HCT116 (cell line): ENCODE results near the gene MAP3K6. TPM values are rescaled to one million over a fixed set of nuclear protein-coding genes. Genes with fewer than 3 reads are reported as not detected.

Experiments used
- ATAC-seq: fragments of 200-7000 bp; cut with Tn5 transposase; 2 replicates; pipeline ENCODE4 v1.9.1; 2020; ENCODE audit warnings: mild to moderate bottlenecking, moderate library complexity
- BruUV-seq: library from RNA; stranded (reverse); fragments of 400-500 nt; replicated peaks from 2 replicates; lab custom pipeline; 2021; lab: Mats Ljungman, UMichigan
- CTCF ChIA-PET: fragments of 300-600 bp; sonication (Branson Sonifier 250); formaldehyde crosslinking; loops from one replicate; lab custom pipeline; 2021; ENCODE audit warnings: antibody characterized with exemption; lab: Charles Lee
- POLR2A ChIA-PET: fragments of 300-600, 350-600 bp; sonication (Branson Sonifier 250); formaldehyde crosslinking; loops from one replicate; lab custom pipeline; 2021; ENCODE audit warnings: antibody characterized with exemption; lab: Charles Lee
- RAD21 ChIA-PET, 2 experiments: fragments of 300-600 bp; sonication (Branson Sonifier 250); formaldehyde crosslinking; loops; one replicate each; lab custom pipeline; 2023; ENCODE audit warnings: low total read pairs in 2 of 2; ENCODE audit not compliant: uncharacterized antibody in 2 of 2, unreplicated experiment in 2 of 2, low non-redundant PET in 1 of 2; lab: Charles Lee
- DNase-seq: peaks from one replicate; pipeline ENCODE4 v3.0.0-alpha.2; 2010; ENCODE audit warnings: low read depth, low spot score
- H2AFZ ChIP-seq: fragments of 200-600 bp; shearing (Covaris generic), sonication (generic); 2 replicates; pipeline ENCODE4 v1.6.1; 2017; ENCODE audit warnings: low read depth, mixed run types, mixed read lengths, antibody characterized with exemption, low read length; ENCODE audit not compliant: poor library complexity, severe bottlenecking
- H3K27ac ChIP-seq: 2 replicates; pipeline ENCODE4 v1.5.1; 2012; ENCODE audit warnings: low read depth, low read length
- H3K27me3 ChIP-seq: fragments of 200-600 bp; sonication (generic); 2 replicates; pipeline ENCODE4 v1.6.1; 2016; ENCODE audit warnings: mixed run types, low read length, mixed read lengths; ENCODE audit not compliant: insufficient read depth
- H3K36me3 ChIP-seq, 2 experiments: fragments of 200-500 bp in 1 of 2; fragments of 200-600 bp in 1 of 2; sonication (Bioruptor generic) in 1 of 2; sonication (generic) in 1 of 2; 2 replicates each; pipeline versions ENCODE4 v1.5.1 to v1.6.1; 2014 to 2016; ENCODE audit warnings: low read length in 2 of 2, inconsistent platforms in 1 of 2, mixed read lengths in 1 of 2, mixed run types in 1 of 2; ENCODE audit not compliant: insufficient read depth in 2 of 2, control insufficient read depth in 1 of 2
- H3K4me1 ChIP-seq, 2 experiments: fragments of 200-600 bp in 1 of 2; sonication (generic) in 1 of 2; 2 replicates each; pipeline versions ENCODE4 v1.5.1 to v1.6.1; 2012 to 2017; ENCODE audit warnings: low read length in 2 of 2, inconsistent platforms in 1 of 2, mild to moderate bottlenecking in 1 of 2, mixed read lengths in 1 of 2, mixed run types in 1 of 2, moderate library complexity in 1 of 2; ENCODE audit not compliant: insufficient read depth in 2 of 2, control insufficient read depth in 1 of 2
- H3K4me2 ChIP-seq: fragments of 200-600 bp; sonication (generic); 2 replicates; pipeline ENCODE4 v1.6.1; 2017; ENCODE audit warnings: mixed run types, low read length, mixed read lengths
- H3K4me3 ChIP-seq, 2 experiments: fragments of 200-600 bp in 1 of 2; sonication (generic) in 1 of 2; replicated peaks in 1 of 2; 2 replicates each; pipeline ENCODE4 v1.5.1; 2011 to 2016; ENCODE audit warnings: low read length in 2 of 2, control low read depth in 1 of 2, low read depth in 1 of 2, mild to moderate bottlenecking in 1 of 2, mixed read lengths in 1 of 2, mixed run types in 1 of 2
- H3K79me2 ChIP-seq: fragments of 200-600 bp; sonication (generic); 2 replicates; pipeline ENCODE4 v1.6.1; 2017; ENCODE audit warnings: mild to moderate bottlenecking, mixed run types, low read length, moderate library complexity, mixed read lengths; ENCODE audit not compliant: insufficient read depth
- H3K9ac ChIP-seq: fragments of 200-600 bp; sonication (generic); 2 replicates; pipeline ENCODE4 v1.6.1; 2016; ENCODE audit warnings: low read length, mixed read lengths
- H3K9me2 ChIP-seq: fragments of 200-600 bp; sonication (generic), shearing (Covaris generic); 2 replicates; pipeline ENCODE4 v1.6.1; 2017; ENCODE audit warnings: mixed run types, mild to moderate bottlenecking, moderate library complexity; ENCODE audit not compliant: insufficient read depth
- H3K9me3 ChIP-seq, 2 experiments: fragments of 200-500 bp in 1 of 2; fragments of 200-600 bp in 1 of 2; sonication (Bioruptor generic) in 1 of 2; sonication (generic) in 1 of 2; 2 replicates each; pipeline ENCODE4 v1.6.1; 2014 to 2017; ENCODE audit warnings: low read length in 2 of 2, mixed read lengths in 2 of 2, inconsistent platforms in 1 of 2, low read depth in 1 of 2, mild to moderate bottlenecking in 1 of 2, mixed run types in 1 of 2, moderate library complexity in 1 of 2; ENCODE audit not compliant: control insufficient read depth in 1 of 2, insufficient read depth in 1 of 2
- H4K20me1 ChIP-seq: fragments of 200-600 bp; sonication (generic), shearing (Covaris generic); 2 replicates; pipeline ENCODE4 v1.6.1; 2017; ENCODE audit warnings: mixed run types, mild to moderate bottlenecking, moderate library complexity; ENCODE audit not compliant: insufficient read depth
- ATF3 ChIP-seq: IDR thresholded peaks from 2 replicates; pipeline ENCODE4 v1.6.1; 2012
- CBX3 ChIP-seq: IDR thresholded peaks from 2 replicates; pipeline ENCODE4 v1.6.1; 2012; ENCODE audit warnings: low read depth
- CEBPB ChIP-seq: IDR thresholded peaks from 2 replicates; pipeline ENCODE4 v1.6.1; 2012; ENCODE audit warnings: low read depth
- EGR1 ChIP-seq: IDR thresholded peaks from 2 replicates; pipeline ENCODE4 v1.6.1; 2012; ENCODE audit warnings: low read depth
- ELF1 ChIP-seq: IDR thresholded peaks from 2 replicates; pipeline ENCODE4 v1.6.1; 2012; ENCODE audit warnings: low read depth, borderline replicate concordance
- EZH2phosphoT487 ChIP-seq: fragments of 200-600 bp; IDR thresholded peaks from 2 replicates; pipeline ENCODE4 v1.6.1; 2018; ENCODE audit warnings: antibody characterized with exemption, borderline replicate concordance
- FOSL1 ChIP-seq: IDR thresholded peaks from 2 replicates; pipeline ENCODE4 v1.6.1; 2012; ENCODE audit warnings: low read depth
- JUND ChIP-seq: IDR thresholded peaks from 2 replicates; pipeline ENCODE4 v1.6.1; 2012
- MAX ChIP-seq: IDR thresholded peaks from 2 replicates; pipeline ENCODE4 v1.6.1; 2012
- POLR2A ChIP-seq: IDR thresholded peaks from 2 replicates; pipeline ENCODE4 v1.7.0; 2011; ENCODE audit warnings: borderline replicate concordance; ENCODE audit not compliant: insufficient read depth, insufficient read length; ENCODE audit errors: extremely low read depth
- RAD21 ChIP-seq: IDR thresholded peaks from 2 replicates; pipeline ENCODE4 v1.6.1; 2012; ENCODE audit warnings: low read depth, mild to moderate bottlenecking
- SIN3A ChIP-seq: IDR thresholded peaks from 2 replicates; pipeline ENCODE4 v1.6.1; 2012; ENCODE audit warnings: low read depth
- SP1 ChIP-seq: IDR thresholded peaks from 2 replicates; pipeline ENCODE4 v1.6.1; 2012; ENCODE audit warnings: low read depth
- SRF ChIP-seq: IDR thresholded peaks from 2 replicates; pipeline ENCODE4 v1.6.1; 2012; ENCODE audit warnings: low read depth
- TCF7L2 ChIP-seq: IDR thresholded peaks from 2 replicates; pipeline ENCODE4 v1.7.0; 2011; ENCODE audit warnings: borderline replicate concordance, inconsistent platforms; ENCODE audit not compliant: insufficient read depth, insufficient read length; ENCODE audit errors: extremely low read depth
- ZNF274 ChIP-seq: fragments of 200-500 bp; sonication (Bioruptor generic); IDR thresholded peaks from 2 replicates; pipeline ENCODE4 v1.6.1; 2014; ENCODE audit warnings: mild to moderate bottlenecking, low read depth, low read length, inconsistent platforms
- intact Hi-C: fragments of 100-400 bp; cut with micrococcal nuclease; formaldehyde crosslinking; loops from 2 replicates; pipeline ENCODE4 v1.10.0; 2022
- total RNA-seq: library from RNA; stranded (reverse); gene quantifications from one replicate; pipeline ENCODE4 v1.2.1, GENCODE V29; 2021; ENCODE audit not compliant: unreplicated experiment

Gene MAP3K6
- total RNA-seq, 1 experiment from 2014 or later = 30.2 TPM

- no peaks in the 10 kb centered on the region for H3K9me2 ChIP-seq
- no peaks in the 10 kb centered on the region for H3K27me3 ChIP-seq
- peaks cover 43 to 79% of the 10 kb centered on the region in 2 experiments for H3K4me1 ChIP-seq
- H3K4me2 ChIP-seq = peak overlapping the region; percentile 95
- ChIA-PET POLR2A (interaction anchor here (1.1 to 2.8 kb wide), 4 partner anchors 9 to 23 kb away, joined by 3 to 10 read pairs (median 4); partner anchors contain the start of gene MAP3K6), RAD21 (no interaction called here), CTCF (interaction anchor here (0.7 to 2.2 kb wide), 3 partner anchors 11 to 44 kb away, joined by 3 to 7 read pairs (median 4); no protein-coding TSS in a partner anchor)
- no peaks in the 10 kb centered on the region for H4K20me1 ChIP-seq
- peak overlapping the region; percentile 95 for H3K27ac ChIP-seq
- ATAC-seq (no peak), DNase-seq (no peak)
- peak overlapping the region; percentile 80 to 91 for H3K4me3 ChIP-seq
- intact Hi-C loops = no loop called here
- BruUV-seq = TSS peak; percentile 40
- no peaks in the 10 kb centered on the region for H3K36me3 ChIP-seq
- TF ChIP-seq CEBPB (no peak), POLR2A (no peak), JUND (no peak), SP1 (no peak), SRF (no peak), SIN3A (no peak), FOSL1 (no peak), MAX (no peak), RAD21 (no peak), ATF3 (no peak), ELF1 (no peak), TCF7L2 (no peak), ZNF274 (no peak), EZH2phosphoT487 (no peak), EGR1 (no peak), CBX3 (no peak)
- peaks cover 21% of the 10 kb centered on the region; the same call in 1 of the 2 replicates for H3K79me2 ChIP-seq
- H3K9me3 ChIP-seq = no peaks in the 10 kb centered on the region
- H2AFZ ChIP-seq = no peak overlapping the region
- peak overlapping the region; percentile 75 for H3K9ac ChIP-seq
Measured at GRCh38 chr1:27343639-27344025, 23.1 kb downstream of the MAP3K6 start.
